ENCODE measurements around the gene DOP1A. TPM values are rescaled to one million over a fixed set of nuclear protein-coding genes. Genes with fewer than 3 reads are reported as not detected.

Gene DOP1A
- total RNA-seq, 1 donor from 2014 or later = 18.1 TPM

DNA sequence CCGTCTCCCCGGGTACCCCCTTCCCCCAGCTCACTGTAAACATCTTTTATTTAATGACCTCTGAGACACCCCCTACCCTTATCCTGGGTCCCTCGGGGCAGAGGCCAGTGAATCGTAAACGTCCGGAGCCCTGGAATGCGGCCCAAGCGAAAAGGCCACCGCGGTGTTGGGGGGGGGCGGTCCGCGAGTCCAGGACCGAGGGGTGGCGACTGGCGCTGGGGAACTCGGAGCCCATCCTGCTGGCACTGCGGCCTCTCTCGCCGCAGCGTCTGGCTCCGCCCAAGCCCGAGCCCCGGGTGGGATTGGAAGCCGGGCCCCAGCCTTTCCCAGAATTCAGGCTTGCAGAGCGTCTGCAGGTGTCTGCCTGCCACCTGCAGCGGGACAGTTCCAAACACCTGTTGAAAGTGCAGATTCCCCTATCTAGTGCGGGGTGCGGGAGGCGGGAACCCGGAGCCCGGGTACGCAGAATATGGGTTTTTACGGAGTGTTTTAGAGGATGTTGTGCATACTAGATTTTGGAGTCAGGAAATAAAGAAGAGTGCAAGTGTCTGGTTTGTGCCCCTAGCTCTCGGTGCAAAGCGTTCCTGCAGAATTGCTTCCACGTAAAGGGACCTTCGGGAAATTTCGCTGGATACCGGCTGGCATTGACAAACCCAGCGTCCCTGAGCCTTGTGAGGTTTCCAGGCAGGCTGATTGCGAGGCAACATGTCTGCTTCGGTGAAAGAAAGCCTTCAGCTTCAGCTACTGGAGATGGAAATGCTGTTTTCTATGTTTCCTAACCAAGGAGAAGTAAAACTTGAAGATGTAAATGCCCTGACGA lies 126.5 kb downstream of the DOP1A start:
- peak overlapping the region; percentile 97 for H3K4me3 ChIP-seq
- H3K27me3 ChIP-seq (ENCODE audit: low read depth) = no peaks in the 10 kb centered on the region
- no peaks in the 10 kb centered on the region for H3K9me3 ChIP-seq (replicated peaks)
- intact Hi-C loops (cut with micrococcal nuclease) = no loop called here
- H3K36me3 ChIP-seq = peaks cover 12% of the 10 kb centered on the region
- H3K27ac ChIP-seq (replicated peaks) = peak overlapping the region; percentile 84
- no peak for TF ChIP-seq CTCF (IDR thresholded peaks at IDR 0.05; ENCODE audit: borderline replicate concordance)
- H3K4me1 ChIP-seq = peaks cover 40% of the 10 kb centered on the region
- DNase-seq = peak; percentile 49

DNA sequence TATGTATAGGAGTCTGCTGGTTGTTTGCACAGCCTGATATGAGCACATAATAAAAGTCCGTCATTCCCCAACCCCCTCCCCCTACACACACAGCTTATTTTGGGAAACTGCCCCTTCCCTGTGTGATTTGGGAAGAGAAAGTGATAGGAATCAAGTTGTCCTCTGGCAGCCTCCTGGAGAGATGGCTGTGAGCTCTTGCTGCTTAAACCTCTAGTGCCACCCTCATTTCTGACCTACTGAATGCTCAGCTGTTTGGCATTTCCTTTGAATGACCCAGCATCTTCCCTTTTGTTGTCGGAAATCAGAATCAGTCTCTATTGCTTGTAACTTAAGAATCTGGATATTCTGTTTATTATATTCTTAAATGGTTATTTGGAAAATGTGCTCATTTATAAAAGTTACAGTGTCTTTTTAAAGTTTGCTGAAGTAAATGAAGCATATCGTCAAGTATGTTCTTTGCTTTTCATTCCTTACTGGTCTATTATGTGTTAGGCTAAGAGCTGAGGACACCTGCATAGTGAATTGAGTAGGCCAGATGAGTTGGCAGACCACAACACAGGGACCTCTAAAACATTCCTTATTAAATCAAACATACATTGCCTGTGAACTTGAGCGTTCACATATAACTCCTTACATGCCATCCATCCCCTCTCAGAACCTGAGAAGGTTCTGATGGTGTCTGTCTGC lies 131.2 kb downstream of the DOP1A start:
- Histone ChIP-seq H3K9me3 (replicated peaks) (no peaks in the 10 kb centered on the region), H3K27ac (replicated peaks) (no peak overlapping the region), H3K4me3 (no peak overlapping the region), H3K27me3 (ENCODE audit: low read depth) (no peaks in the 10 kb centered on the region), H3K36me3 (peaks cover 12% of the 10 kb centered on the region), H3K4me1 (peaks cover 13% of the 10 kb centered on the region)
- no peak for TF ChIP-seq CTCF (IDR thresholded peaks at IDR 0.05; ENCODE audit: borderline replicate concordance)
- intact Hi-C loops (cut with micrococcal nuclease) = no loop called here
- DNase-seq = no peak

- no peaks in the 10 kb centered on the region for H3K9me3 ChIP-seq (replicated peaks)
- TF ChIP-seq CTCF (IDR thresholded peaks at IDR 0.05; ENCODE audit: borderline replicate concordance) = no peak
- H3K36me3 ChIP-seq = peaks cover 12% of the 10 kb centered on the region
- no peaks in the 10 kb centered on the region for H3K27me3 ChIP-seq (ENCODE audit: low read depth)
- no peak overlapping the region for H3K27ac ChIP-seq (replicated peaks)
- peaks cover 6% of the 10 kb centered on the region for H3K4me1 ChIP-seq
- no peak overlapping the region for H3K4me3 ChIP-seq
- DNase-seq = no peak
- intact Hi-C loops (cut with micrococcal nuclease) = no loop called here
Observed at GRCh38 chr6:83199173-83199862, 131.8 kb downstream of the DOP1A start.

- Histone ChIP-seq H3K4me3 (no peak overlapping the region), H3K9me3 (replicated peaks) (no peaks in the 10 kb centered on the region), H3K27me3 (ENCODE audit: low read depth) (no peaks in the 10 kb centered on the region), H3K36me3 (peaks cover 12% of the 10 kb centered on the region), H3K4me1 (peaks cover 1% of the 10 kb centered on the region), H3K27ac (replicated peaks) (no peak overlapping the region)
- no peak for TF ChIP-seq CTCF (IDR thresholded peaks at IDR 0.05; ENCODE audit: borderline replicate concordance)
- DNase-seq = no peak
- intact Hi-C loops (cut with micrococcal nuclease) = no loop called here
Observed at GRCh38 chr6:83199863-83200225, 132.4 kb downstream of the DOP1A start.

DNA sequence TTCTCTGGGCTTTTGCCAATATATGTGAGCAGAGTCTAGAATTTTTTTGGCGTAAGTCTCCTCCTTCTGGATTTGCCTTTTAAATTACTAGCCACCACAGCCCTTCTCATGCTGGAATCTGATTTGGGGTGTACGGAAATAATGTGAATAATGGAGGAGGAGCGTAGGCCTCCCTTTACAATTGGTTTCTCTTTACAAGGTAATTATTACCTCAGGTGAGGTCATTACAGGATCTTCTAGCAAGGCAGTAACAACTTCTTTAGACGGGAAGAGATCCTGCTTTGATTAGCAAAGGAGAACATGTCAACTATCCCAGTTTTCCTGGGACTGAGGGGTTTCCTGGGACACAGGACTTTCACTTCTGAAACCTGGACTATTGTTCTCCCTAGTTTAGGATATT lies 134.6 kb downstream of the DOP1A start:
- Histone ChIP-seq H3K4me3 (no peak overlapping the region), H3K27me3 (ENCODE audit: low read depth) (no peaks in the 10 kb centered on the region), H3K36me3 (peaks cover 4% of the 10 kb centered on the region), H3K9me3 (replicated peaks) (no peaks in the 10 kb centered on the region), H3K27ac (replicated peaks) (no peak overlapping the region), H3K4me1 (no peaks in the 10 kb centered on the region)
- no peak for TF ChIP-seq CTCF (IDR thresholded peaks at IDR 0.05; ENCODE audit: borderline replicate concordance)
- DNase-seq = no peak
- intact Hi-C loops (cut with micrococcal nuclease) = no loop called here

All from left ventricle myocardium inferior (tissue), 1 donor.